NCI-H2196 treated with DMSO at 0.1 percent for 48 hours (cell line): Measurements from ENCODE around the gene RAMACL.

Experiments
- DNase-seq: peaks from one replicate; lab custom pipeline; 2025; ENCODE audit not compliant: unreplicated experiment; lab: John Stamatoyannopoulos, UW

Gene RAMACL

GRCh38 chr6:166559662-166560061 lies 26.8 kb downstream of the RAMACL start:
- DNase-seq, result no peak

DNA sequence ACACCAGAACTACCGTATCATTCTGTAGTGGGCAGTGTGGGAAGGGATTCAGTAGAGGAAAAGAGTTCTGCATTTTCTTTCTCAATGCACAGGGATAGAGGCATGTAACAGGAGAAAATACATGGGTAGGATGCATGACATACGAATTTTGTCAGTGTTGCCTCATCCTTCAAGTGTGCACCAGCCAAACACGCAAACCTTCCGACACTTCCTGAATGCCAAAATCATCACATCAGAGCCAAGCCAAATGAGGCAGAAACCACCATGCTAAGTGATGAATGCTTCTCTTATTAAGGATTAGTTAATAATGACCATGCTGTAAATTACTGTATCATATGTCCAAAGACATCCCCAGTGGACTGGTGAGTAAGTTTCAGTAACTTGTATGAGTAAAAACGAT lies 27.3 kb downstream of the RAMACL start:
- no peak for DNase-seq

DNA sequence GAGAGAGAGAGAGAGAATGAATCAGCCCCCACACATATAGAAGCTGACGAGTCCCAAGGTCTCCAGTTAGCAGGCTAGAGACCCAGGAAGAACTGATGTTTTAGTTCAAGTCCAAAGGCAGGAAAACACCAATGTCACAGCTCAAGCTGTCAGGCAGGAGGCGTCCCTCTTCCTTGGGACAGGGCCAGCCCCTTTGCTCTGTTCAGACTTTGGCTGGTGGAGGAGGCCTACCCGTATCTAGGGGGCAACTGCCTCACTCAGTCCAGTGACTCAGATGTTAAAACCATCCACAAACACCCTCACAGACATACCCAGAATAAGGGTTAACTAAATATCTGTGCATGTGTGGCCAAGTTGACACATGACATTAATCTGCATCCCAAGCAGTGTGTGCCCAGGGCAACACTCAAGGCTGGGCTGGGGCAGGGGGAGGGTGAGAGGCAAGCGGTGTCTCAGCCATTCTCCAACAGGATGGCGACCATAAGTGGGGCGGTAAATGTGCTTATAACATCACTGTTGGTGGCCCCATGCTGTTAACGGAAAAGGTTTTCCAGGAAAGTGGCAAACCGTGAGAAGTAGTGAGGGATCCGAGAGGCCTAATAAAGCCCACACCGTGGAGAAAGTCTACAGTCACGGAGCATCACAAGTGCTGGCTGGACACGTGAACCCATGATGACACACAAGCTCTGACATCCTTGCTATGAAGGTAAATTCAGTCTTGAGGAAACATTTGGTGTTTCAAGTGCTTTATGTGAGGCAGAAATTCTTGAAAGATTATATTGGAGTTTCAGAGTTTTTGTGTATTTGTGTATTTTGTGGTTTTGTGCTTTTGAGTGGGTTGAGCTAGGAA lies 28.1 kb downstream of the RAMACL start:
- no peak for DNase-seq

DNA sequence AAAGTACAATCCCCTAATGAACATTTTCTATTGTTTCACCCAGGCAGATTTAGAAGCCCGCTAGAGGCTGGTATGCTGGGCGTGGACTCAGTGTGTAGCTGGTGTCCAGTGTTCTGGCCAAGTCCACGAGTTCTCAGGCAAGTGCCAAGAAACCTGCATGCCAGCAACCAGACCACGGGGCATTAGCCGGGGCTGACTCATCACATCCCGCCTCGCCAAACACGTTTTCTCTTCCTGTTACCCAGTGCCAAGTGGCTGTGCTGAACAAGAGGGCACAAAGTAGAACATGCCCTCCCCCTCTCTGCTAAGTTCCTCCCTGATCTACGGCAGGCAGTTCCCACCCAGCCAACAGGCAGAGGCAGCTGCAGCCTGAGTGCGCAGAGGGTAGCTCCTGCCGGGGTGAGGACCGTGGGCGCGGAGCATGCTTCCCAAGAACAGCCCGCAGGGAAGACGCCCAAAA lies 29.6 kb downstream of the RAMACL start:
- DNase-seq, result peak; percentile 65

DNA sequence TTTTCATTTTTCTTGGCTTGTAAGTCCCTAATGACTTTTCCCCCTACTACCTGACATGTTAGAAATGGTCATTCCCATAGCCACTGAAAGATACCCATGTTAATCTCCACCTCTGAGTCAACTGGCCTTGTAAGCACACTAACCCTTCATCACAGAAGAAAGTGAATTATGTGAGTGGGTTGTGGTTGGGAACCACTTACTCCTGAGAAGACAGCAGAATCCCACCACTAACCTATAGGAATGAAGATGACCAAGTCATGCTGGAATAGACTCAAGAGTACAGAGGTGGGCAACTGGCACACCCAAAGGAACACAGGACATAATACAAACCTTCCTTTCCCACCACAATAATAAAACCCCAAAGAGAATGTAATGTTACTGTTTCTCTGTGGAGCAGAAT lies 30.1 kb downstream of the RAMACL start:
- DNase-seq, result no peak

- DNase-seq, result no peak
Measured at GRCh38 chr6:166555086-166555485, 31.4 kb downstream of the RAMACL start.

DNA sequence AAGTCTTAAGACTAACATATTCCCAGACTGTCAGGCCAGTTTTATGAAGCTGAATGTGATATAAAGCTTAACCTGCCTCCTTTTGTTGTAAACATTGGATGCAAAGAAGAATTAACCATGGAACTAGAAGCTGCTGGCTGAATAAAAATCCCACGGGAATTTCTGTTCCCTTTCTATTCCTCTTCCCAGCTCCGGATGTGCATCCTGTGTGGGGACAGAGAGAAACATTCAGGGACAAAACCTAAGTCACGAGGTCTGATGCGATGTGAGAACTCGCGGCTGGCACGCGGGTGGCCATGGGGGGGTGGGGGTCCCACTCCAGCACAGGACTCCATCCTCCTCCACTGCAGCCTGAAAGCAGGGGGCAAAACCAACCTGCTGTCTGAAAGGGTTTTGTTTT lies 32.2 kb downstream of the RAMACL start:
- DNase-seq, result no peak

- DNase-seq, result no peak
Measured at GRCh38 chr6:166553563-166554271, 32.8 kb downstream of the RAMACL start.

- no peak for DNase-seq
Measured at GRCh38 chr6:166552600-166552999, 33.9 kb downstream of the RAMACL start.

DNA sequence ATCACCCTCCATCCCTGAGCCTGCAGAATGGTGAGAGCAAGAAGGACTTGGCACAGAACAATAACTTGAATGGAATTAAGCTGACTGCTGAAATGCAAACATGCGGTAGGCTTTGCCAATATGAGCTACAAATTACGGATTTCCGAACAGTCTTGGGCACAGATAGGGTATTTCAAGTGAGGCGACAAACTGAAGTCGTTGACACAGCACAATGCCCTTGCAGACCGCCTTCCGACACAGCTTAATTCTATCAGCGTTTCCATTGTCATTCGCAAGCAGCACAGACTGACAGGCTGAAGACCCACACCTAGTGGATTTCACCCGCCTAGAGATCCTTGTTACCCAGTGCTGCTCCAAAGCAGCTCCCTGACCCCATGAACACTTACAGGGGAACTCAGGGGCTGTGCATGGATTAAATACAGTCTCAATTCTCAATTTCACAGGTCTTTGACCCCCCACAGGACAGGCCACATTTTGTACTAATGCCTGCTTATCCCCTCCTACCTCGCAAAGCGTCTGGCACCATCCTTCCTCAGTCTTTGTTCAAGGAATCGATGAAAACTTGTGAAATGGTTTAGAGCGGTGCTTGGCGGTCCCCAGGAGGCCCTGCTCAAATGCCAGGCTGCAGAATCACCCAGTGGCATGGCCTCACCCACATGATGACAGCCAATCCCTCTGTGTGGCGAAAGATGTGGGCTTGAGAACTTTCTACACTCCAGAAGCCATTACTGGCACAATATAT lies 34.6 kb downstream of the RAMACL start:
- no peak for DNase-seq

- no peak for DNase-seq
Measured at GRCh38 chr6:166546653-166547052, 39.8 kb downstream of the RAMACL start.

DNA sequence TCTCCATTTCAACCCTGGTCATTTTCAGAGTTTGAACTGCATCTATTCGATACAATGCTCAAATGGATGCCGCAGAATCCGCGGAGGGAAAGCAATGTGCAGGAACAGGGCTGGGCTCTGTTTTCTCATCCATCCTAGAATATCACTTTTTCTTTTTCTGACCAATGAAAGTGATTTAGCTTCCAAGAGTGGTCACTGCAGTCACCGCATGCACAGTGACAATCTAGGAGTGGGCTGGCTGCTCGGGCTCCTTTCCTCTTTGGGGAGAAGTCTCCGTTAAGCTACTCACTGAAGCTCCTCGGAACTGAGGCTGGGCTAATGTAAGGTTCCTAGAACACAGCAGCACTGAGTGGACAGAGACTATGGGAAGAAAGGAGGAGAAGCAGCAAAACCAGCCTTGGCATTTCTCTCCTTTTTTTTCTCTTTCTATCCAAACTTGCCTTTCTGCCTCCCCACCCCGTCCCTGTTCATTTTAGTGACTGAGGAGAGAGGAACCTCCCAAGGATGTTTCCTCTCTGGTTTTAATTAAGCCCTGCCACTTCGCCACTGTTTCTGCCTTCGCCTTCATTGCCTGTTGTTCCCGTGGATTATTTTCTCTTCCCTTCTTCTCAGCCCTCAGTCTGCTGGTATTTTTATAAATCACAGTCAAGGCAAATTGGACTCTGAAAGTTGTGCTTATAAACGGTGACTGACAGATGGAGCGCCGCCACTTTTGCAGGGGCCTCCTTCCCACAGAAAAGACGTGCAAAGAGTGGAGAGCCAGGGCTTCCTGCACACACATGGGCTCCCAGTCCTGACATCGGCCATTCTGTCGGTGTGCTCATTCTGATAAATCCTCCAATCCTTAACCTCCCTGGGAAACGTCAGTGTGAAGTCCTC lies 41.1 kb downstream of the RAMACL start:
- DNase-seq, result no peak

GRCh38 chr6:166544296-166544605 lies 42.2 kb downstream of the RAMACL start:
- DNase-seq, result no peak

DNA sequence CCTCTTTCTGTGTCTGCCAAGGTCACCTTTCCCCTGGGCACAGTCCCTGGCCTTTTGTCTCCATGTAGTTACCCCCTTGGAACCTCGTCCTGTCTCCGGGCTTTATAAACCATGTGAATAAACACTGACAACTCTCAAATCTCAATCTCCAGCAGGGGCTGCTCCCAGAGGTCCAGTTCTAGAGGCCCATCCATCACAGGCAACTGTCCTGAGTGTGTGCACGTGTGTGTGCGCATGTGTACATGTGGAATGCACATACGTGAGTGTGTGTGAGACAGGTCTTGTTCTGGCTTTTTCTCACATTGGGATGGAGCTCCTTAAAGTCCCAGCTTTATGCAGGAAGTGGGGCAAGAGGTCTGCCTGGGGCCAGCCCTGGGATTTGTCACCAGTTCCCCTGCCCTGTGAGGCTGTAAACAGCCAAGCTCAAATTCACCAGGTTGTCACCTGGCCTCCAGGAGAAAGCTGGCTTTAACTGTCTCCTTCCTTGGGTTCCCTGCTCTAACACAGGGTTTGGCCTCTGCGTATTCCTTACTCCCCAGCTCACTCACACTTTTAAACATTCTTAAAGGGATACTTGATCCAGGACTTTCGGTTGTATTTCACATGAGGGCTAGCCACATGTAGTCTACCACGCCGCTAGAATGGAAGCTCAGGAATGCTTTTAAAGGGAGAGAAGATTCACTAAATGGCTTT lies 42.7 kb downstream of the RAMACL start:
- DNase-seq, result no peak

GRCh38 chr6:166542580-166542912 lies 43.9 kb downstream of the RAMACL start:
- no peak for DNase-seq

- no peak for DNase-seq
Measured at GRCh38 chr6:166541876-166542579, 44.5 kb downstream of the RAMACL start.

- DNase-seq, result no peak
Measured at GRCh38 chr6:166541366-166541765, 45.1 kb downstream of the RAMACL start.

GRCh38 chr6:166540631-166541331 lies 45.7 kb downstream of the RAMACL start:
- DNase-seq, result no peak

- DNase-seq, result no peak
Measured at GRCh38 chr6:166539543-166539942, 46.9 kb downstream of the RAMACL start.
